H9 (cell line): ENCODE results near the gene KIF13A. TPM values are rescaled to one million over a fixed set of nuclear protein-coding genes. Genes with fewer than 3 reads are reported as not detected.

Source experiments
- DNase-seq: peaks from one replicate; pipeline ENCODE4 v3.0.0-alpha.2; 2017
- H2AFZ ChIP-seq: one replicate; pipeline ENCODE4 v1.6.1; 2013; ENCODE audit warnings: mild to moderate bottlenecking, low read length, control low read depth, moderate library complexity
- H2AK5ac ChIP-seq: 2 replicates; pipeline ENCODE4 v1.6.1; 2013; ENCODE audit warnings: low read length, control low read depth, mixed read lengths; ENCODE audit not compliant: insufficient read length
- H2BK120ac ChIP-seq: one replicate; pipeline ENCODE4 v1.6.1; 2013; ENCODE audit warnings: low read depth, mild to moderate bottlenecking, low read length, control low read depth, inconsistent platforms; ENCODE audit not compliant: poor library complexity, severe bottlenecking
- H2BK12ac ChIP-seq: 2 replicates; pipeline ENCODE4 v1.6.1; 2013; ENCODE audit warnings: low read length, control low read depth, mixed read lengths, low read depth; ENCODE audit not compliant: insufficient read length
- H2BK15ac ChIP-seq: 2 replicates; pipeline ENCODE4 v1.6.1; 2013; ENCODE audit warnings: low read depth, low read length, control low read depth
- H2BK20ac ChIP-seq: one replicate; pipeline ENCODE4 v1.6.1; 2013; ENCODE audit warnings: low read depth, mild to moderate bottlenecking, low read length, control low read depth, inconsistent platforms; ENCODE audit not compliant: poor library complexity, severe bottlenecking
- H2BK5ac ChIP-seq: 2 replicates; pipeline ENCODE4 v1.6.1; 2013; ENCODE audit warnings: low read length, control low read depth, mixed read lengths; ENCODE audit not compliant: insufficient read length
- H3K14ac ChIP-seq: 2 replicates; pipeline ENCODE4 v1.6.1; 2013; ENCODE audit warnings: low read length, control low read depth; ENCODE audit not compliant: insufficient read depth
- H3K18ac ChIP-seq: 2 replicates; pipeline ENCODE4 v1.6.1; 2013; ENCODE audit warnings: low read depth, mild to moderate bottlenecking, mixed read lengths, low read length, control low read depth; ENCODE audit not compliant: insufficient read length
- H3K23ac ChIP-seq: 2 replicates; pipeline ENCODE4 v1.6.1; 2013; ENCODE audit warnings: low read length, control low read depth, mixed read lengths, low read depth; ENCODE audit not compliant: insufficient read length
- H3K23me2 ChIP-seq: 2 replicates; pipeline ENCODE4 v1.6.1; 2013; ENCODE audit warnings: low read depth, mild to moderate bottlenecking, mixed read lengths, low read length, control low read depth; ENCODE audit not compliant: insufficient read length, poor library complexity, severe bottlenecking
- H3K27ac ChIP-seq: 2 replicates; pipeline ENCODE4 v1.5.1; 2013; ENCODE audit warnings: low read length, control low read depth, mixed read lengths, low read depth; ENCODE audit not compliant: insufficient read length
- H3K27me3 ChIP-seq: 2 replicates; pipeline ENCODE4 v1.6.1; 2013; ENCODE audit warnings: low read length, control low read depth, inconsistent platforms; ENCODE audit not compliant: insufficient read depth
- H3K4ac ChIP-seq: 2 replicates; pipeline ENCODE4 v1.6.1; 2013; ENCODE audit warnings: low read depth, mild to moderate bottlenecking, control low read depth, inconsistent platforms, low read length, moderate library complexity
- H3K4me1 ChIP-seq: 2 replicates; pipeline ENCODE4 v1.6.1; 2013; ENCODE audit warnings: low read length, control low read depth, inconsistent platforms; ENCODE audit not compliant: insufficient read depth
- H3K4me2 ChIP-seq: 2 replicates; pipeline ENCODE4 v1.6.1; 2013; ENCODE audit warnings: low read length, control low read depth, mixed read lengths; ENCODE audit not compliant: insufficient read length, insufficient read depth
- H3K56ac ChIP-seq: 2 replicates; pipeline ENCODE4 v1.6.1; 2013; ENCODE audit warnings: low read depth, mild to moderate bottlenecking, mixed read lengths, low read length, control low read depth; ENCODE audit not compliant: insufficient read length
- H3K79me1 ChIP-seq: 2 replicates; pipeline ENCODE4 v1.6.1; 2013; ENCODE audit warnings: low read depth, mild to moderate bottlenecking, moderate library complexity, low read length, control low read depth, inconsistent platforms; ENCODE audit not compliant: insufficient read depth, poor library complexity, severe bottlenecking
- H3K79me2 ChIP-seq: 2 replicates; pipeline ENCODE4 v1.6.1; 2013; ENCODE audit warnings: low read length, control low read depth, inconsistent platforms; ENCODE audit not compliant: insufficient read depth
- H3K9ac ChIP-seq: 2 replicates; pipeline ENCODE4 v1.6.1; 2013; ENCODE audit warnings: low read length, control low read depth, mixed read lengths; ENCODE audit not compliant: insufficient read length; ENCODE audit errors: extremely low read depth
- H3K9me3 ChIP-seq: one replicate; pipeline ENCODE4 v1.6.1; 2013; ENCODE audit warnings: low read depth, low read length, inconsistent platforms; ENCODE audit not compliant: control insufficient read depth
- H3T11ph ChIP-seq: one replicate; pipeline ENCODE4 v1.6.1; 2013; ENCODE audit warnings: mild to moderate bottlenecking, low read length, control low read depth, inconsistent platforms
- H4K20me1 ChIP-seq: one replicate; pipeline ENCODE4 v1.6.1; 2013; ENCODE audit not compliant: control insufficient read depth, insufficient read length, insufficient read depth
- H4K5ac ChIP-seq: 2 replicates; pipeline ENCODE4 v1.6.1; 2013; ENCODE audit warnings: low read depth, mild to moderate bottlenecking, mixed read lengths, low read length, control low read depth; ENCODE audit not compliant: insufficient read length
- H4K8ac ChIP-seq: replicated peaks from 2 replicates; pipeline ENCODE4 v1.6.1; 2013; ENCODE audit warnings: low read length, control low read depth, mixed read lengths, low read depth; ENCODE audit not compliant: insufficient read length
- H4K91ac ChIP-seq: 2 replicates; pipeline ENCODE4 v1.6.1; 2013; ENCODE audit warnings: low read depth, mild to moderate bottlenecking, moderate library complexity, mixed read lengths, low read length, control low read depth; ENCODE audit not compliant: insufficient read length
- H3K27ac Mint-ChIP-seq, 3 experiments: 2 replicates in 2 of 3; 3 replicates in 1 of 3; pipeline ENCODE4 v1.8.0; 2020 to 2021; ENCODE audit warnings: mixed read lengths in 3 of 3, mild to moderate bottlenecking in 1 of 3, moderate library complexity in 1 of 3
- H3K27me3 Mint-ChIP-seq: 2 replicates; pipeline ENCODE4 v1.8.0; 2021; ENCODE audit warnings: low read depth, mild to moderate bottlenecking, moderate library complexity, mixed read lengths
- H3K36me3 Mint-ChIP-seq, 3 experiments: 2 replicates in 2 of 3; 3 replicates in 1 of 3; pipeline ENCODE4 v1.8.0; 2020 to 2021; ENCODE audit warnings: low read depth in 3 of 3, mixed read lengths in 3 of 3; ENCODE audit not compliant: insufficient read depth in 1 of 3
- H3K4me1 Mint-ChIP-seq, 2 experiments: 2 replicates each; pipeline ENCODE4 v1.8.0; 2020; ENCODE audit warnings: mixed read lengths in 2 of 2
- H3K4me3 Mint-ChIP-seq, 2 experiments: 2 replicates in 1 of 2; 3 replicates in 1 of 2; pipeline ENCODE4 v1.8.0; 2020 to 2021; ENCODE audit warnings: mild to moderate bottlenecking in 2 of 2, mixed read lengths in 2 of 2, moderate library complexity in 1 of 2
- H3K9me3 Mint-ChIP-seq, 2 experiments: 2 replicates in 1 of 2; 3 replicates in 1 of 2; pipeline ENCODE4 v1.8.0; 2020; ENCODE audit warnings: mild to moderate bottlenecking in 2 of 2, mixed read lengths in 2 of 2, moderate library complexity in 1 of 2
- CTCF ChIP-seq: fragments of 200-600 bp; sonication (generic); conservative IDR thresholded peaks from 3 replicates; pipeline ENCODE4 v1.8.0; 2021; ENCODE audit warnings: antibody characterized with exemption, mild to moderate bottlenecking
- WGBS: extraction: QIAGEN DNeasy Blood & Tissue Kit; methylation state at CpG from one replicate; pipeline ENCODE4 v1.1.7; 2013; ENCODE audit warnings: missing lambda C conversion rate, low lambda C conversion rate, mixed read lengths; ENCODE audit not compliant: insufficient read length; ENCODE audit errors: extremely low coverage; 5-methylcytosine and 5-hydroxymethylcytosine counted together
- total RNA-seq: library from RNA; stranded (reverse); gene quantifications from 2 replicates; pipeline ENCODE4 v1.2.1, GENCODE V29; 2021

Gene KIF13A
- total RNA-seq, 1 experiment from 2014 or later = 38.2 TPM

GRCh38 chr6:17839513-17840223 lies 147.8 kb downstream of the KIF13A start:
- Histone ChIP-seq H3K27me3 (no peaks in the 10 kb centered on the region), H3K14ac (no peak overlapping the region), H4K8ac (no peak overlapping the region), H3K4ac (no peak overlapping the region), H3K27ac (no peak overlapping the region), H3K79me1 (no peaks in the 10 kb centered on the region), H2BK20ac (no peak overlapping the region), H2BK5ac (no peak overlapping the region), H2AK5ac (peak overlapping the region; percentile 50), H3T11ph (no peak overlapping the region), H2BK120ac (no peak overlapping the region), H3K9ac (no peak overlapping the region), H3K9me3 (no peaks in the 10 kb centered on the region), H2BK12ac (no peak overlapping the region), H3K56ac (no peak overlapping the region), H2BK15ac (no peak overlapping the region), H4K20me1 (no peaks in the 10 kb centered on the region), H2AFZ (no peak overlapping the region), H4K91ac (no peak overlapping the region), H3K4me2 (no peak overlapping the region), H3K4me1 (no peaks in the 10 kb centered on the region), H3K23ac (no peak overlapping the region), H3K23me2 (no peaks in the 10 kb centered on the region), H3K18ac (no peak overlapping the region), H4K5ac (no peak overlapping the region), H3K79me2 (no peaks in the 10 kb centered on the region)
- Mint-ChIP-seq H3K36me3 (peaks cover 11 to 21% (median 20%) of the 10 kb centered on the region in 3 experiments; a peak in 6 of 7 replicates), H3K4me1 (peaks cover 8 to 26% of the 10 kb centered on the region in 2 experiments), H3K27me3 (no peaks in the 10 kb centered on the region), H3K27ac (peak overlapping the region in 1 of 3 experiments; percentile 67; a peak in 3 of 7 replicates), H3K4me3 (no peak overlapping the region), H3K9me3 (no peaks in the 10 kb centered on the region)
- no CpG with 5 or more reads among the region's 9 CpGs for WGBS
- no peak for TF ChIP-seq CTCF
- DNase-seq = no peak
